Endothelial cell (in vitro differentiated cells): ENCODE data around the gene TKTL1. TPM values are rescaled to one million over a fixed set of nuclear protein-coding genes. Genes with fewer than 3 reads are reported as not detected.
"Not testable (repeated sequence)": the region's sequence is repeated elsewhere in the genome, so short reads cannot be mapped to it uniquely, and the experiment has no call there.

Experiments
- DNase-seq: peaks from one replicate; pipeline ENCODE4 v3.0.0; 2021; ENCODE audit warnings: low spot score
- H3K27ac Mint-ChIP-seq: one replicate; pipeline ENCODE4 v1.8.0; 2021; ENCODE audit warnings: mixed read lengths, inconsistent platforms; ENCODE audit not compliant: unreplicated experiment
- H3K27me3 Mint-ChIP-seq: one replicate; pipeline ENCODE4 v1.8.0; 2021; ENCODE audit warnings: mild to moderate bottlenecking, moderate library complexity, mixed read lengths, inconsistent platforms; ENCODE audit not compliant: unreplicated experiment
- H3K36me3 Mint-ChIP-seq: one replicate; pipeline ENCODE4 v1.8.0; 2021; ENCODE audit warnings: mild to moderate bottlenecking, low read depth, mixed read lengths, inconsistent platforms; ENCODE audit not compliant: unreplicated experiment
- H3K4me1 Mint-ChIP-seq: one replicate; pipeline ENCODE4 v1.8.0; 2021; ENCODE audit warnings: mild to moderate bottlenecking, mixed read lengths, inconsistent platforms; ENCODE audit not compliant: unreplicated experiment
- H3K4me3 Mint-ChIP-seq: one replicate; pipeline ENCODE4 v1.8.0; 2021; ENCODE audit warnings: mild to moderate bottlenecking, mixed read lengths, inconsistent platforms; ENCODE audit not compliant: unreplicated experiment
- H3K9me3 Mint-ChIP-seq: one replicate; pipeline ENCODE4 v1.8.0; 2021; ENCODE audit warnings: mixed read lengths, inconsistent platforms; ENCODE audit not compliant: unreplicated experiment
- long read RNA-seq: library from polyadenylated mRNA; unstranded; transcript quantifications from one replicate; pipeline ENCODE4 v2.0.0, GENCODE V29; 2020; ENCODE audit not compliant: unreplicated experiment
- total RNA-seq: library from RNA; stranded (reverse); fragmentation: NEBNext Ultra II Directional; extraction: Animal tissue kit (Norgen Biotek cat#: 25700); gene quantifications from one replicate; pipeline ENCODE4 v1.2.1, GENCODE V29; 2021; ENCODE audit not compliant: unreplicated experiment
- TF ChIP-seq, protein P1 (sequence below): fragments of 200-600 bp; sonication (generic); IDR thresholded peaks from one replicate; pipeline ENCODE4 v1.5.0; 2021; ENCODE audit warnings: antibody characterized with exemption; ENCODE audit not compliant: unreplicated experiment

The TKTL1 gene, protein sequence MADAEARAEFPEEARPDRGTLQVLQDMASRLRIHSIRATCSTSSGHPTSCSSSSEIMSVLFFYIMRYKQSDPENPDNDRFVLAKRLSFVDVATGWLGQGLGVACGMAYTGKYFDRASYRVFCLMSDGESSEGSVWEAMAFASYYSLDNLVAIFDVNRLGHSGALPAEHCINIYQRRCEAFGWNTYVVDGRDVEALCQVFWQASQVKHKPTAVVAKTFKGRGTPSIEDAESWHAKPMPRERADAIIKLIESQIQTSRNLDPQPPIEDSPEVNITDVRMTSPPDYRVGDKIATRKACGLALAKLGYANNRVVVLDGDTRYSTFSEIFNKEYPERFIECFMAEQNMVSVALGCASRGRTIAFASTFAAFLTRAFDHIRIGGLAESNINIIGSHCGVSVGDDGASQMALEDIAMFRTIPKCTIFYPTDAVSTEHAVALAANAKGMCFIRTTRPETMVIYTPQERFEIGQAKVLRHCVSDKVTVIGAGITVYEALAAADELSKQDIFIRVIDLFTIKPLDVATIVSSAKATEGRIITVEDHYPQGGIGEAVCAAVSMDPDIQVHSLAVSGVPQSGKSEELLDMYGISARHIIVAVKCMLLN
- 7.1 TPM for total RNA-seq
- long read RNA-seq, partial matches to known transcripts, result 0 of 6 reads
- long read RNA-seq, other reads (novel, unspliced or antisense), result 6 of 6 reads

- Mint-ChIP-seq H3K36me3 (no peaks in the 10 kb centered on the region), H3K9me3 (no peaks in the 10 kb centered on the region), H3K27me3 (no peaks in the 10 kb centered on the region), H3K27ac (no peak within 1 kb of the TSS), H3K4me3 (no peak within 1 kb of the TSS), H3K4me1 (no peaks in the 10 kb centered on the region)
- DNase-seq, result no peak
- TF ChIP-seq, protein P1, sequence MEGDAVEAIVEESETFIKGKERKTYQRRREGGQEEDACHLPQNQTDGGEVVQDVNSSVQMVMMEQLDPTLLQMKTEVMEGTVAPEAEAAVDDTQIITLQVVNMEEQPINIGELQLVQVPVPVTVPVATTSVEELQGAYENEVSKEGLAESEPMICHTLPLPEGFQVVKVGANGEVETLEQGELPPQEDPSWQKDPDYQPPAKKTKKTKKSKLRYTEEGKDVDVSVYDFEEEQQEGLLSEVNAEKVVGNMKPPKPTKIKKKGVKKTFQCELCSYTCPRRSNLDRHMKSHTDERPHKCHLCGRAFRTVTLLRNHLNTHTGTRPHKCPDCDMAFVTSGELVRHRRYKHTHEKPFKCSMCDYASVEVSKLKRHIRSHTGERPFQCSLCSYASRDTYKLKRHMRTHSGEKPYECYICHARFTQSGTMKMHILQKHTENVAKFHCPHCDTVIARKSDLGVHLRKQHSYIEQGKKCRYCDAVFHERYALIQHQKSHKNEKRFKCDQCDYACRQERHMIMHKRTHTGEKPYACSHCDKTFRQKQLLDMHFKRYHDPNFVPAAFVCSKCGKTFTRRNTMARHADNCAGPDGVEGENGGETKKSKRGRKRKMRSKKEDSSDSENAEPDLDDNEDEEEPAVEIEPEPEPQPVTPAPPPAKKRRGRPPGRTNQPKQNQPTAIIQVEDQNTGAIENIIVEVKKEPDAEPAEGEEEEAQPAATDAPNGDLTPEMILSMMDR, result no peak
Measured at GRCh38 chrX:154295664-154296310, at the start of gene TKTL1. Gene TKTL1 (plus strand): TSS chrX:154295795. CDS start chrX:154295860, 65 bp downstream.

DNA sequence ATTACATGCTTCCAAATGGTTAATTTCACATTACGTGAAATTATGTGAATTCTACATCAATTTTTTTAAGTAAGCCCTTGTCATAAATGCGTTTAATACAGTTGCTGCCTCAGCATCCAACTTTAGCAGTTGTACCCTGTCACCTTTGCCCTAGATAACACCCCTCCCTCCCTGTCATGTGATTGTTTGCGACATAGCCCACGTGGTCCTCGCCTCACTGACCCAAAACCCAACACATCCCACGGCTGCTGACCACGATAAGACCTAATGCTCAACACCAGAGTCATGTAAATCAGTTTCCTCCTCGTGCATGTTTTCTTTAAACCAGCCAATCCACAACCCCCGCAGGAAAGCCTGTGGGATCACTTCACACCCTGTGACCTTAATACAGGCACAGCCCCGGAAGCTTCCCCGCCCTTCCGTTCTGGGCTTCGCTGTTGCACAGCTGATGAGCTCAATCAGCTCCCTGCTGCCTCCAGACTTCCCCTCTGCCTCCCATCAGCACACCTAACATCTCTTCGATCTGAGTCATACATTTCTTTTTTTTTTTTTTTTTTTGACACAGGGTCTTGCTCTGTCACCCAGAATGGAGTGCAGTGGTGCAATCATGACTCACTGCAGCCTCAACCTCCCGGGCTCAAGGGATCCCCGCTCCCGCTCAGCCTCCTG is 48.1 kb upstream of the TKTL1 start:
- not testable (repeated sequence) for DNase-seq, H3K27ac Mint-ChIP-seq, H3K4me1 Mint-ChIP-seq, H3K4me3 Mint-ChIP-seq, H3K27me3 Mint-ChIP-seq, H3K9me3 Mint-ChIP-seq, H3K36me3 Mint-ChIP-seq

- not testable (repeated sequence) for H3K36me3 Mint-ChIP-seq
Measured at GRCh38 chrX:154248076-154248475, 47.5 kb upstream of the TKTL1 start.

GRCh38 chrX:154257282-154257681 is 38.3 kb upstream of the TKTL1 start, which contains the start of gene OPN1MW3:
Gene OPN1MW3 (plus strand): TSS chrX:154257582. CDS start chrX:154257620, 38 bp downstream.
- not testable (repeated sequence) for H3K4me3 Mint-ChIP-seq, H3K27ac Mint-ChIP-seq, H3K4me1 Mint-ChIP-seq, H3K36me3 Mint-ChIP-seq, H3K9me3 Mint-ChIP-seq, DNase-seq, H3K27me3 Mint-ChIP-seq

More at GRCh38 chrX:154248076-154248475, 47.5 kb upstream of the TKTL1 start:
- H3K27ac Mint-ChIP-seq, DNase-seq, H3K4me3 Mint-ChIP-seq, H3K9me3 Mint-ChIP-seq, H3K4me1 Mint-ChIP-seq, H3K27me3 Mint-ChIP-seq: not testable (repeated sequence)

GRCh38 chrX:154258711-154259110 is 36.9 kb upstream of the TKTL1 start:
- H3K9me3 Mint-ChIP-seq, H3K27ac Mint-ChIP-seq, DNase-seq, H3K4me3 Mint-ChIP-seq, H3K27me3 Mint-ChIP-seq, H3K4me1 Mint-ChIP-seq, H3K36me3 Mint-ChIP-seq: not testable (repeated sequence)

DNA sequence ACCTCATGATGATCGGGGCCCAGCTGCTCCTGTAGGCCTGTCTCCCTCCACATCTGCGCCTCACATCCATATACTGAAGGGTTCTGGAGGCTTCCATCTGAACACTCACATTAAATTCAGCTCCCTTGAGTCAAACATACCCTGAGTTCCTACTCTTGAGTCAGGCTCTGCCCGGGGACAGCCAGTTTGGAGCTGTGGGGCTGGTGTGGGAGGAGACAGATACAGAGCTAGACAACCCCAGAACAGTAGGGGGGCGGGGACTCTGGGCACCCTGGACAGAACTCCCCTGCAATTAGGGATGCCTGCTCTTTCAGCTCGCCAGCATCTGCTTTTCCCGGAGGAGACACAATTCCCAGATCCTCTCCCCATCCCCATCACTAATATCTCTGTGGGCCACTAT is 32.5 kb upstream of the TKTL1 start:
- H3K4me1 Mint-ChIP-seq, DNase-seq, H3K27me3 Mint-ChIP-seq, H3K9me3 Mint-ChIP-seq, H3K27ac Mint-ChIP-seq, H3K4me3 Mint-ChIP-seq, H3K36me3 Mint-ChIP-seq: not testable (repeated sequence)

GRCh38 chrX:154269245-154269644 is 26.4 kb upstream of the TKTL1 start:
- not testable (repeated sequence) for H3K27ac Mint-ChIP-seq, H3K9me3 Mint-ChIP-seq, H3K4me1 Mint-ChIP-seq, H3K27me3 Mint-ChIP-seq, H3K4me3 Mint-ChIP-seq, DNase-seq, H3K36me3 Mint-ChIP-seq

DNA sequence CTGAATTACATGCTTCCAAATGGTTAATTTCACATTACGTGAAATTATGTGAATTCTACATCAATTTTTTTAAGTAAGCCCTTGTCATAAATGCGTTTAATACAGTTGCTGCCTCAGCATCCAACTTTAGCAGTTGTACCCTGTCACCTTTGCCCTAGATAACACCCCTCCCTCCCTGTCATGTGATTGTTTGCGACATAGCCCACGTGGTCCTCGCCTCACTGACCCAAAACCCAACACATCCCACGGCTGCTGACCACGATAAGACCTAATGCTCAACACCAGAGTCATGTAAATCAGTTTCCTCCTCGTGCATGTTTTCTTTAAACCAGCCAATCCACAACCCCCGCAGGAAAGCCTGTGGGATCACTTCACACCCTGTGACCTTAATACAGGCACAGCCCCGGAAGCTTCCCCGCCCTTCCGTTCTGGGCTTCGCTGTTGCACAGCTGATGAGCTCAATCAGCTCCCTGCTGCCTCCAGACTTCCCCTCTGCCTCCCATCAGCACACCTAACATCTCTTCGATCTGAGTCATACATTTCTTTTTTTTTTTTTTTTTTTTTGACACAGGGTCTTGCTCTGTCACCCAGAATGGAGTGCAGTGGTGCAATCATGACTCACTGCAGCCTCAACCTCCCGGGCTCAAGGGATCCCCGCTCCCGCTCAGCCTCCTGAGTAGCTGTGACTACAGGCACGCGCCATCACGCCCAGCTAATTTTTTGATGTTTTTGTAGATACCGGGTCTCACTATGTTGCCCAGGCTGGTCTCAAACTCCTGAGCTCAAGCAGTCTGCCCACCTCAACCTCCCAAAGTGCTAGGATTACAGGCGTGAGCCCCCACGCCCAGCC is 10.9 kb upstream of the TKTL1 start:
- not testable (repeated sequence) for H3K9me3 Mint-ChIP-seq, H3K27ac Mint-ChIP-seq

GRCh38 chrX:154286406-154286805 is 9.2 kb upstream of the TKTL1 start:
- DNase-seq, H3K4me1 Mint-ChIP-seq, H3K36me3 Mint-ChIP-seq, H3K4me3 Mint-ChIP-seq, H3K9me3 Mint-ChIP-seq, H3K27ac Mint-ChIP-seq, H3K27me3 Mint-ChIP-seq: not testable (repeated sequence)

More for the DNA sequence above, 10.9 kb upstream of the TKTL1 start:
- H3K4me3 Mint-ChIP-seq, DNase-seq, H3K36me3 Mint-ChIP-seq, H3K27me3 Mint-ChIP-seq, H3K4me1 Mint-ChIP-seq: not testable (repeated sequence)
